ENCODE measurements around the gene UNC13B. TPM values are rescaled to one million over a fixed set of nuclear protein-coding genes. Genes with fewer than 3 reads are reported as not detected.

UNC13B gene
- total RNA-seq, 1 experiment from 2014 or later: 48.2 TPM

GRCh38 chr9:35436933-35437332, 275.1 kb downstream of the UNC13B start:
- H2BK20ac ChIP-seq (ENCODE audit: low read depth, low read length, poor library complexity, severe bottlenecking): no peak overlapping the region

More at GRCh38 chr9:35436933-35437332, 275.1 kb downstream of the UNC13B start:
- Histone ChIP-seq H3K4ac (ENCODE audit: low read depth, low read length) (no peak overlapping the region), H3K9ac (ENCODE audit: extremely low read depth, insufficient read length, low read length) (no peak overlapping the region), H3K18ac (ENCODE audit: insufficient read length, low read depth, low read length) (no peak overlapping the region), H2BK120ac (ENCODE audit: low read depth, low read length, poor library complexity, severe bottlenecking) (no peak overlapping the region), H3K79me1 (ENCODE audit: insufficient read depth, low read depth, low read length, poor library complexity, severe bottlenecking) (no peaks in the 10 kb centered on the region), H2BK12ac (ENCODE audit: insufficient read length, low read depth, low read length) (no peak overlapping the region), H3K23me2 (ENCODE audit: insufficient read length, low read depth, low read length, poor library complexity, severe bottlenecking) (no peaks in the 10 kb centered on the region), H3K14ac (ENCODE audit: insufficient read depth, low read length) (no peak overlapping the region), H2AFZ (ENCODE audit: low read length) (no peak overlapping the region), H2AK5ac (ENCODE audit: insufficient read length, low read length) (no peak overlapping the region), H3K79me2 (ENCODE audit: insufficient read depth, low read length) (no peaks in the 10 kb centered on the region), H3K23ac (ENCODE audit: insufficient read length, low read depth, low read length) (no peak overlapping the region), H4K8ac (replicated peaks; ENCODE audit: insufficient read length, low read depth, low read length) (no peak overlapping the region), H2BK15ac (ENCODE audit: low read depth, low read length) (no peak overlapping the region), H3K56ac (ENCODE audit: insufficient read length, low read depth, low read length) (no peak overlapping the region), H3K4me2 (ENCODE audit: insufficient read depth, insufficient read length, low read length) (no peak overlapping the region), H3K27me3 (ENCODE audit: insufficient read depth, low read length) (no peaks in the 10 kb centered on the region), H4K5ac (ENCODE audit: insufficient read length, low read depth, low read length) (no peak overlapping the region), H4K20me1 (ENCODE audit: control insufficient read depth, insufficient read depth, insufficient read length) (no peaks in the 10 kb centered on the region), H4K91ac (ENCODE audit: insufficient read length, low read depth, low read length) (no peak overlapping the region), H3K9me3 (ENCODE audit: control insufficient read depth, low read depth, low read length) (no peaks in the 10 kb centered on the region), H2BK5ac (ENCODE audit: insufficient read length, low read length) (no peak overlapping the region), H3K4me1 (ENCODE audit: insufficient read depth, low read length) (no peaks in the 10 kb centered on the region), H3K27ac (ENCODE audit: insufficient read length, low read depth, low read length) (no peak overlapping the region), H3T11ph (ENCODE audit: low read length) (no peak overlapping the region)
- no peak for TF ChIP-seq CTCF (conservative IDR thresholded peaks at IDR 0.05)
- DNase-seq: no peak
- Mint-ChIP-seq H3K27ac (no peak overlapping the region), H3K27me3 (ENCODE audit: low read depth) (peaks cover 5% of the 10 kb centered on the region), H3K36me3 (ENCODE audit: insufficient read depth in 1 of 3, low read depth in 3 of 3) (no peaks in the 10 kb centered on the region), H3K4me1 (no peaks in the 10 kb centered on the region), H3K9me3 (no peaks in the 10 kb centered on the region), H3K4me3 (no peak overlapping the region)
- no CpG with 5 or more reads among the region's 1 CpG for WGBS (ENCODE audit: extremely low coverage, insufficient read length, low lambda C conversion rate)
